ENCODE data around the gene RPS6KA6.

- TF ChIP-seq PATZ1 (CRISPR knock-in tag; IDR thresholded peaks at IDR 0.05; ENCODE audit: borderline replicate concordance) (no peak), ZFP3 (CRISPR knock-in tag; IDR thresholded peaks at IDR 0.05) (no peak)
Observed at GRCh38 chrX:84189125-84189524, 1.1 kb upstream of the RPS6KA6 start.
